A673 (cell line): ENCODE measurements around the gene RHEX.

Source experiments
- CTCF ChIP-seq: fragments of 300-800, 200-600 bp; sonication (generic); conservative IDR thresholded peaks from 2 replicates; pipeline ENCODE4 v1.5.1; 2017; ENCODE audit warnings: low read depth, mild to moderate bottlenecking, antibody characterized with exemption, low read length, moderate library complexity, mixed read lengths
- EZH2 ChIP-seq: fragments of 200-600 bp; sonication (generic); IDR thresholded peaks from 2 replicates; pipeline ENCODE4 v1.6.1; 2017; ENCODE audit warnings: borderline replicate concordance, low read depth, mild to moderate bottlenecking, mixed read lengths, antibody characterized with exemption, low read length; ENCODE audit not compliant: poor library complexity, severe bottlenecking

GRCh38 chr1:206070627-206071304 is 17.8 kb downstream of the RHEX start:
- no peak for TF ChIP-seq CTCF
- TF ChIP-seq EZH2, result no peak
